Activated CD4-positive, alpha-beta T cell treated with anti-CD3 and anti-CD28 coated beads, Interleukin-2, Interleukin-4, amounts not matched to agents 100 ng/mL and 50 ng/mL, durations not matched to agents 16 hours and 8 hours (primary cell): Measurements from ENCODE around the gene RPL27A.

Source experiments
- DNase-seq: peaks from one replicate; pipeline ENCODE4 v3.0.0-alpha.2; 2020; ENCODE audit warnings: low spot score

The RPL27A gene

GRCh38 chr11:8721609-8722500 lies 39.3 kb downstream of the RPL27A start:
- no peak for DNase-seq

DNA sequence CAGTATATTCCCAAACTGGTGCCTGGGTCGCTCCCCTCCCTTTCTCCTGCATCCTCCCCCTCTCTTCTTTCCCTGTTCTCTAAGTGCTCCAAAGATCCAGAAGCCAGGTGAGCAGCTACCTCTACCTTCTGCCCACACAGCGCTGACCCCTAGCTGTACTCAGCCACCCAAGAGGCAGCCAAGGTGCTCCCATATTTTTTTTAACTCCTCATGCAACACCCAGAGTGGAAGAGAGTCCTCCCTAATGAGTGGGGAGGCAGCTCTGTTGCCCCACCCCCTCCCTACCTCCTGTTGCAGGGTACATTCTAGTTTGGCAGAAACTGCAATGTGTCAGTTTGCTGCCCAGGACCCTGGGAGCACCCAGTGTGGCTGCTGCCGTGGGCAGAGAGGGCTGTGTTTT lies 40.2 kb downstream of the RPL27A start:
- no peak for DNase-seq

DNA sequence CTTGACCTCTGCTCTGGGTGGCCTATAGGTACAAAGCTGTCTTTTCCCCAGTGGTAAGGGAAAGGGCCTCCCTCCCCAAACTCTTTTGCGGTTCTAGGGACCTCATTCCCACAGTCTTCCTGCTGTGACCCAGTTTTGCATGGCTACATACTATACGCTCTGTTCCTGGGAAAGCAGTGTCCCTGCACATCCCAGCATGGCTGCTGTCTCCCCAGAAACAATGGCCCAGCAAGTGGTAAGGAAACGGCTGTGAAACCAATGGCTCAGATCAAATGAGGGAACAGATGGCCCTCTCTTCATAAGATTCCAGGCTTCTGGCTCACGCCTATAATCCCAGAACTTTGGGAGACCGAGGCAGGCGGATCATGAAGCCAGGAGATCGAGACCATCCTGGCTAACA lies 41.1 kb downstream of the RPL27A start:
- no peak for DNase-seq

DNA sequence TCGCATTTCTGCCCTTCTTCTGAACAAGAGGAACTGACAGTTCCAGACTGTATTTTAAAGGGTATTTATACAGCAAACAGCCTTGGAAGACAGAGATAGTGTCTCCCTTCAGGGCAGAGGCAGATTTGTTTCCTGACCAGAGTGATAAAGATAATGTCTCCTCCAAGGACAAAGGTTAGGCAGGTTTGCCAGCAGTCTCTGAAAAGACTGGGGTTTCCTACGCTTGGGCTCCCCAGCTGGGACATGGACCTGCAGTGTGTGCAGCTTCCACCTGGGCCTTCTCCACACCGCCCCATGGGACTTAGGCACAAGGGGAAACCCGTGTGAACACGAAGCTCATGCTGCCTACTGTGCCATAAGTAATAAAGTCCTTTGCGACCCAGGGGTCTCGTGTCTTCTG lies 42.1 kb downstream of the RPL27A start:
- DNase-seq = no peak

GRCh38 chr11:8726395-8726794 lies 43.8 kb downstream of the RPL27A start:
- no peak for DNase-seq

- no peak for DNase-seq
These were observed 46.0 kb downstream of the RPL27A start for GRCh38 chr11:8728563-8728962.

GRCh38 chr11:8729067-8729466 lies 46.5 kb downstream of the RPL27A start:
- no peak for DNase-seq

GRCh38 chr11:8729837-8730696 lies 47.5 kb downstream of the RPL27A start:
- no peak for DNase-seq

DNA sequence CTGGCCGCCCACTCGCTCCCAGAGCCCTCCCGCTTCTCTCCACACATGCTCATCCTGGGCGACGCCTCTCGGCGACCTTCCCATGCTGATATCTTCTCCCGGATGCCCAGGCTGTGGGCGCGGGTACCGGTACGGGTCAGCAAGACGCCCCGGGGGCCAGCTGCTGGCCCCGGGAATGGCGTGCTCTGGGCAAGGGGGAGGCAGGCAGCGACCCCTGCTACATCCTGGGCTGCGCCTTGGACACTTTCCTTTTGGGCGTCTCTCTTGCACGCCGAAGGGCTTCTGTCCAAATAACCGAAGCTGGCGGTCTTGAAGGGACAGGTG lies 48.1 kb downstream of the RPL27A start:
- no peak for DNase-seq

DNA sequence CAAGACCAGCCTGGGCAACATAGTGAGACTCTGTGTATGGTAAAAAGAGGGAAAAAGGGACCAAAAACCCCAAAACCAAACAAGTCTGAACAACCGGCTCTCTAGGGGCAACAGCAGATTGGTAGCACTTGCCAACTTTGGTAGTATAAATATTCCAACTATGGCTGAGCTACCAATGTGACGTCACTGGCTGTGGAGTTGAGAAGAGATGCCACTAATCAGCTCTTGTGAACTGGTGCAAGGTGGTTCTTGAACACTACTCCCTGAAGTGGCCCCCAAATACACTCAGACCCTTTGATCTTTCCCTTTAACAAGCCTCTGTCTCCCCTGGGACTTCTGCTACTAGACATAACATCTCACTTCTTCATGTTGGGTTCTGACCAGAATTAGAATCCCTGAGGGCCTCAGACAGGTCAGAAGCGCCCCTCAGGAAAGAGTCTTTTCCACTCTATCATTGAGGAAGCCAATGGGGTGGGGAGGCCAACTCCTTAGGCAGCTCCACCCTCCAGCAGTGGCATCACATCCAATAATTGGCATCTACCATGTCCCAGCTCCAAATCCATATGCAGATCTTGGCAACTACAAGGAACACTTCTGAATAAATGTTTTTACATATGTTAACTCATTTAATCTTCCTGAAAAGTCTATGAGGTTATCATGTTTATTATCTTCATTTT lies 49.2 kb downstream of the RPL27A start:
- DNase-seq = no peak

GRCh38 chr11:8732324-8732670 lies 49.7 kb downstream of the RPL27A start:
- no peak for DNase-seq

GRCh38 chr11:8732748-8733241 lies 50.2 kb downstream of the RPL27A start:
- no peak for DNase-seq

GRCh38 chr11:8733852-8734251 lies 51.3 kb downstream of the RPL27A start:
- DNase-seq = no peak

- no peak for DNase-seq
These were observed 52.5 kb downstream of the RPL27A start for GRCh38 chr11:8735094-8735493.

- DNase-seq = no peak
These were observed 56.8 kb downstream of the RPL27A start for GRCh38 chr11:8739309-8739793.
